Caco-2 (cell line): ENCODE results near the gene TLX3. TPM values are rescaled to one million over a fixed set of nuclear protein-coding genes. Genes with fewer than 3 reads are reported as not detected.

Experiments
- BruUV-seq: library from RNA; stranded (reverse); fragments of 400-500 nt; replicated peaks from 2 replicates; lab custom pipeline; 2021; lab: Mats Ljungman, UMichigan
- CTCF ChIA-PET: fragments of 300-600 bp; sonication (Branson Sonifier 250); formaldehyde crosslinking; loops from one replicate; lab custom pipeline; 2022; ENCODE audit warnings: antibody characterized with exemption; lab: Charles Lee
- POLR2A ChIA-PET: fragments of 300-600 bp; sonication (Branson Sonifier 250); formaldehyde crosslinking; loops from one replicate; lab custom pipeline; 2022; ENCODE audit warnings: antibody characterized with exemption; lab: Charles Lee
- DNase-seq, 2 experiments: peaks; one replicate each; pipeline versions ENCODE4 v3.0.0 to v3.0.0-alpha.2; 2020 to 2022
- H3K27me3 ChIP-seq: replicated peaks from 2 replicates; pipeline ENCODE4 v1.6.0; 2011; ENCODE audit warnings: low read length; ENCODE audit not compliant: control insufficient read depth, insufficient read depth
- H3K36me3 ChIP-seq: 2 replicates; pipeline ENCODE4 v1.5.1; 2011; ENCODE audit warnings: low read length; ENCODE audit not compliant: control insufficient read depth, insufficient read depth
- H3K4me1 ChIP-seq: fragments of 250-450 bp; sonication (Bioruptor Pico); 2 replicates; pipeline ENCODE4 v1.5.1; 2020; ENCODE audit warnings: mild to moderate bottlenecking
- H3K4me3 ChIP-seq: 2 replicates; pipeline ENCODE4 v1.5.1; 2011; ENCODE audit warnings: low read depth, mild to moderate bottlenecking, control low read depth, low read length
- H3K9me3 ChIP-seq: fragments of 250-450 bp; sonication (Bioruptor Pico); 2 replicates; pipeline ENCODE4 v1.5.1; 2020; ENCODE audit warnings: mild to moderate bottlenecking, moderate library complexity
- H3K27ac Mint-ChIP-seq: one replicate; pipeline ENCODE4 v1.8.0; 2022; ENCODE audit warnings: mixed read lengths; ENCODE audit not compliant: unreplicated experiment
- H3K27me3 Mint-ChIP-seq: one replicate; pipeline ENCODE4 v1.8.0; 2022; ENCODE audit warnings: mixed read lengths; ENCODE audit not compliant: insufficient read depth, unreplicated experiment
- H3K36me3 Mint-ChIP-seq: one replicate; pipeline ENCODE4 v1.8.0; 2022; ENCODE audit warnings: mild to moderate bottlenecking, mixed read lengths; ENCODE audit not compliant: insufficient read depth, unreplicated experiment
- H3K4me1 Mint-ChIP-seq: one replicate; pipeline ENCODE4 v1.8.0; 2022; ENCODE audit warnings: low read depth, mixed read lengths; ENCODE audit not compliant: unreplicated experiment
- H3K4me3 Mint-ChIP-seq: one replicate; pipeline ENCODE4 v1.8.0; 2022; ENCODE audit warnings: mild to moderate bottlenecking, moderate library complexity, mixed read lengths; ENCODE audit not compliant: unreplicated experiment
- H3K9me3 Mint-ChIP-seq: one replicate; pipeline ENCODE4 v1.8.0; 2022; ENCODE audit warnings: mixed read lengths; ENCODE audit not compliant: unreplicated experiment
- intact Hi-C: fragments of 100-400 bp; cut with micrococcal nuclease; formaldehyde crosslinking; loops from one replicate; pipeline ENCODE4 v1.10.0; 2022; ENCODE audit not compliant: unreplicated experiment
- total RNA-seq: library from RNA; stranded (reverse); gene quantifications from 2 replicates; pipeline ENCODE4 v1.2.3, GENCODE V29; 2022
- TF ChIP-seq, protein P1 (sequence below), 2 experiments: fragments of 200-600 bp in 1 of 2; IDR thresholded peaks; 1 replicate in 1 of 2; 2 replicates in 1 of 2; pipeline versions ENCODE4 v1.5.1 to v1.8.0; 2011 to 2022; ENCODE audit warnings: antibody characterized with exemption in 1 of 2, control low read depth in 1 of 2, inconsistent platforms in 1 of 2, low read depth in 1 of 2, low read length in 1 of 2, mild to moderate bottlenecking in 1 of 2, moderate library complexity in 1 of 2; ENCODE audit not compliant: insufficient read depth in 1 of 2, severe bottlenecking in 1 of 2, unreplicated experiment in 1 of 2

The TLX3 gene
- total RNA-seq, 1 experiment from 2014 or later: not detected

DNA sequence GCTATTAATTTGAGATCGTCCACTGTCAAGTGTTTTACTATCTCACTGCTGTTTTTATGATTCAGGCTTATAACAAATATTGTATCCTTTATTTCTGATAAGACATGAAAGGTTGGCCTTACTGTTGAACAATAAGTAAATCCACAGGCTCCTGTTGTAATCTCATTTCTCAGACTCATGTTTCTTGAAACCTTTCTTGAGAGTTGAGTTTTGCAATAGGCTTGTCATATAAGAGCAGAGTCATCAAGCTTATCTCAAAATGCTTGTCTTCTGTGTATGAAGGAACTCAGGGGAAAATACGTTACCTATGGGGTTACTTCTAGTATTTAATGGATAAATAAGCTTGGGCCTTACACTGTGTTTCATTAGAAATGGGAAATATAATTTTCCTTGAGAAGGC, 9.2 kb upstream of the TLX3 start:
- DNase-seq: no peak
- no peaks in the 10 kb centered on the region for H3K36me3 Mint-ChIP-seq
- Histone ChIP-seq H3K36me3 (no peaks in the 10 kb centered on the region), H3K9me3 (no peaks in the 10 kb centered on the region), H3K4me1 (peaks cover 7% of the 10 kb centered on the region), H3K27me3 (no peaks in the 10 kb centered on the region), H3K4me3 (no peak overlapping the region)
- TF ChIP-seq, protein P1, sequence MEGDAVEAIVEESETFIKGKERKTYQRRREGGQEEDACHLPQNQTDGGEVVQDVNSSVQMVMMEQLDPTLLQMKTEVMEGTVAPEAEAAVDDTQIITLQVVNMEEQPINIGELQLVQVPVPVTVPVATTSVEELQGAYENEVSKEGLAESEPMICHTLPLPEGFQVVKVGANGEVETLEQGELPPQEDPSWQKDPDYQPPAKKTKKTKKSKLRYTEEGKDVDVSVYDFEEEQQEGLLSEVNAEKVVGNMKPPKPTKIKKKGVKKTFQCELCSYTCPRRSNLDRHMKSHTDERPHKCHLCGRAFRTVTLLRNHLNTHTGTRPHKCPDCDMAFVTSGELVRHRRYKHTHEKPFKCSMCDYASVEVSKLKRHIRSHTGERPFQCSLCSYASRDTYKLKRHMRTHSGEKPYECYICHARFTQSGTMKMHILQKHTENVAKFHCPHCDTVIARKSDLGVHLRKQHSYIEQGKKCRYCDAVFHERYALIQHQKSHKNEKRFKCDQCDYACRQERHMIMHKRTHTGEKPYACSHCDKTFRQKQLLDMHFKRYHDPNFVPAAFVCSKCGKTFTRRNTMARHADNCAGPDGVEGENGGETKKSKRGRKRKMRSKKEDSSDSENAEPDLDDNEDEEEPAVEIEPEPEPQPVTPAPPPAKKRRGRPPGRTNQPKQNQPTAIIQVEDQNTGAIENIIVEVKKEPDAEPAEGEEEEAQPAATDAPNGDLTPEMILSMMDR (IDR thresholded peaks at IDR 0.05; ENCODE audit: insufficient read depth in 1 of 2, low read depth in 1 of 2, low read length in 1 of 2, severe bottlenecking in 1 of 2, unreplicated experiment in 1 of 2): no peak
- POLR2A ChIA-PET: interaction anchor here (0.5 kb wide), 1 partner anchor 11 kb away, joined by 5 read pairs; no protein-coding TSS in a partner anchor
- H3K4me3 Mint-ChIP-seq: no peak overlapping the region
- H3K4me1 Mint-ChIP-seq: peaks cover 6% of the 10 kb centered on the region
- BruUV-seq: no TSS peak
- H3K27me3 Mint-ChIP-seq: no peaks in the 10 kb centered on the region
- H3K9me3 Mint-ChIP-seq: no peaks in the 10 kb centered on the region
- H3K27ac Mint-ChIP-seq: no peak overlapping the region
- CTCF ChIA-PET: interaction anchor here (0.6 kb wide), 1 partner anchor 39 kb away, joined by 3 read pairs; no protein-coding TSS in a partner anchor
- intact Hi-C loops: no loop called here

DNA sequence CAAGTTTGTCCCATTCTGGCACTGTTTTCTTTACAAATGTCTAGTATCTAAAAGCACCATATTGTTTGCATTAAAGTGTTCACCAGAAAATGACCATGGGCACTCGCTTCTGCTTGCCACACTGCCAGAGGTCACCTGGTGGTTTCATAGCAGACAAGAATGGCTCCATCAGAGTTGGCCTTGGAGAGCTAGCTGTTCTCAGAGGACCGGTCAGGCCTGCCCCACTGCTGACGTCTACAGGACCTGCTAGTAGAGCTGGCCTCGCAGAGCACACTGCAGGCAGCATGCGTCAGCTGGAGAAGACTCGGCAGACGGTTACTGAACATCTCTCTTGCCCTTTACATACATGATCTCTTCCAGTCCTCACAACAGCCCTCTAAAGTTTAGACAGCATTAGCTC, 8.7 kb upstream of the TLX3 start:
- Mint-ChIP-seq H3K36me3 (no peaks in the 10 kb centered on the region), H3K4me3 (no peak overlapping the region), H3K4me1 (peaks cover 6% of the 10 kb centered on the region), H3K27me3 (no peaks in the 10 kb centered on the region), H3K9me3 (no peaks in the 10 kb centered on the region), H3K27ac (no peak overlapping the region)
- no TSS peak for BruUV-seq
- intact Hi-C loops: no loop called here
- TF ChIP-seq, protein P1 (IDR thresholded peaks at IDR 0.05; ENCODE audit: insufficient read depth in 1 of 2, low read depth in 1 of 2, low read length in 1 of 2, severe bottlenecking in 1 of 2, unreplicated experiment in 1 of 2): no peak
- Histone ChIP-seq H3K9me3 (no peaks in the 10 kb centered on the region), H3K4me1 (peaks cover 3% of the 10 kb centered on the region), H3K27me3 (no peaks in the 10 kb centered on the region), H3K4me3 (no peak overlapping the region), H3K36me3 (no peaks in the 10 kb centered on the region)
- DNase-seq: no peak
- ChIA-PET POLR2A (interaction anchor here (0.5 kb wide), 1 partner anchor 11 kb away, joined by 5 read pairs; no protein-coding TSS in a partner anchor), CTCF (interaction anchor here (0.6 kb wide), 1 partner anchor 39 kb away, joined by 3 read pairs; no protein-coding TSS in a partner anchor)

DNA sequence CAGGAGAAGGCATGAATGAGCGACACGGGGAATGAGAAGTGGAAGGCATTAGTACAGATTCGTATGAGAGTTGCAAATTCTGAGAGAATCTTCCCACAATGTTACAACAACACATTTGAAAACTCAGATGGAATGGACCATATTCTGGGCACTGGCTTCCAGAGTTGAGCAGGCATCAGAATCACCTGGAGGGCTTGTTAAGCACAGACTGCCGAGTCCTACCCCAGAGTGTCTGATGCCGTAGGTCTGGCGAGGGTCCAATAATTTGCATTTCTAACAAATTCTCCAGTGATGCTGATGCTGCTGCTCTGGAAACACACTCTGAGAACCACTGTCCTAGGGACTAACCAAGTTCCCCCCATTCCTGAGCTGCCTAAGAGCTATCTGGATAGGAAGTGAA, 2.9 kb upstream of the TLX3 start:
- Mint-ChIP-seq H3K27me3 (no peaks in the 10 kb centered on the region), H3K4me3 (no peak overlapping the region), H3K27ac (no peak overlapping the region), H3K4me1 (no peaks in the 10 kb centered on the region), H3K9me3 (no peaks in the 10 kb centered on the region), H3K36me3 (peaks cover 5% of the 10 kb centered on the region)
- Histone ChIP-seq H3K9me3 (no peaks in the 10 kb centered on the region), H3K4me1 (no peaks in the 10 kb centered on the region), H3K4me3 (no peak overlapping the region), H3K36me3 (no peaks in the 10 kb centered on the region), H3K27me3 (no peaks in the 10 kb centered on the region)
- no TSS peak for BruUV-seq
- no peak for DNase-seq
- CTCF ChIA-PET: interaction anchor here (0.5 kb wide), 1 partner anchor 765 kb away, joined by 6 read pairs; no protein-coding TSS in a partner anchor
- POLR2A ChIA-PET: no interaction called here
- TF ChIP-seq, protein P1 (IDR thresholded peaks at IDR 0.05; ENCODE audit: insufficient read depth in 1 of 2, low read depth in 1 of 2, low read length in 1 of 2, severe bottlenecking in 1 of 2, unreplicated experiment in 1 of 2): no peak
- intact Hi-C loops: no loop called here
